PC-3 (cell line): ENCODE results near the gene TARM1. TPM values are rescaled to one million over a fixed set of nuclear protein-coding genes. Genes with fewer than 3 reads are reported as not detected.

Experiments
- ATAC-seq: fragments of 200-7000 bp; cut with Tn5 transposase; 2 replicates; pipeline ENCODE4 v1.9.1; 2020; ENCODE audit warnings: mild to moderate bottlenecking, moderate library complexity
- BruUV-seq: library from RNA; stranded (reverse); fragments of 400-500 nt; replicated peaks from 2 replicates; lab custom pipeline; 2021; lab: Mats Ljungman, UMichigan
- CTCF ChIA-PET: fragments of 300-600 bp; sonication (Branson Sonifier 250); formaldehyde crosslinking; loops from one replicate; lab custom pipeline; 2022; ENCODE audit warnings: antibody characterized with exemption; lab: Charles Lee
- POLR2A ChIA-PET: fragments of 300-600 bp; sonication (Branson Sonifier 250); formaldehyde crosslinking; loops from one replicate; lab custom pipeline; 2022; ENCODE audit warnings: antibody characterized with exemption; ENCODE audit not compliant: unreplicated experiment; lab: Charles Lee
- DNase-seq: peaks from one replicate; pipeline ENCODE4 v3.0.0-alpha.2; 2015
- H2AFZ ChIP-seq: fragments of 300-600 bp; sonication (generic); 2 replicates; pipeline ENCODE4 v1.6.0; 2016; ENCODE audit warnings: antibody characterized with exemption, low read length
- H3F3A ChIP-seq: fragments of 300-600 bp; sonication (generic); one replicate; pipeline ENCODE4 v1.6.0; 2017; ENCODE audit warnings: antibody characterized with exemption, low read length, control low read depth, mild to moderate bottlenecking; ENCODE audit not compliant: unreplicated experiment
- H3K27ac ChIP-seq: fragments of 300-600 bp; sonication (generic); 2 replicates; pipeline ENCODE4 v1.5.1; 2016; ENCODE audit warnings: mild to moderate bottlenecking, low read length
- H3K27me3 ChIP-seq: fragments of 300-600 bp; sonication (generic); 2 replicates; pipeline ENCODE4 v1.6.1; 2016; ENCODE audit warnings: low read length, mixed read lengths
- H3K36me3 ChIP-seq: fragments of 300-600 bp; sonication (generic); 2 replicates; pipeline ENCODE4 v1.6.1; 2016; ENCODE audit warnings: low read depth, mixed run types, low read length, mixed read lengths
- H3K4me1 ChIP-seq: fragments of 300-600 bp; sonication (generic); 2 replicates; pipeline ENCODE4 v1.5.1; 2016; ENCODE audit warnings: low read length; ENCODE audit not compliant: insufficient read depth
- H3K4me2 ChIP-seq: fragments of 300-600 bp; sonication (generic); 2 replicates; pipeline ENCODE4 v1.6.0; 2016; ENCODE audit warnings: low read length
- H3K4me3 ChIP-seq: fragments of 300-600 bp; sonication (generic); 2 replicates; pipeline ENCODE4 v1.5.1; 2016; ENCODE audit warnings: mild to moderate bottlenecking, low read length, mixed read lengths
- H3K79me2 ChIP-seq: fragments of 300-600 bp; sonication (generic); 2 replicates; pipeline ENCODE4 v1.6.1; 2017; ENCODE audit warnings: low read length, mixed read lengths
- H3K9ac ChIP-seq: fragments of 300-600 bp; sonication (generic); 2 replicates; pipeline ENCODE4 v1.6.0; 2016; ENCODE audit warnings: mild to moderate bottlenecking, low read length
- H3K9me2 ChIP-seq: fragments of 300-600 bp; sonication (generic); replicated peaks from 2 replicates; pipeline ENCODE4 v1.6.1; 2016; ENCODE audit warnings: mixed run types, low read length, mixed read lengths
- H3K9me3 ChIP-seq: fragments of 300-600 bp; sonication (generic); 2 replicates; pipeline ENCODE4 v1.6.1; 2016; ENCODE audit warnings: low read length, mixed read lengths
- H4K20me1 ChIP-seq: fragments of 300-600 bp; sonication (generic); 2 replicates; pipeline ENCODE4 v1.6.1; 2016; ENCODE audit warnings: low read length, mixed read lengths
- EZH2 ChIP-seq: fragments of 300-600 bp; sonication (generic); IDR thresholded peaks from one replicate; pipeline ENCODE4 v1.6.1; 2017; ENCODE audit warnings: antibody characterized with exemption, mild to moderate bottlenecking, low read length; ENCODE audit not compliant: unreplicated experiment
- EZH2phosphoT487 ChIP-seq: fragments of 300-600 bp; sonication (generic); IDR thresholded peaks from 2 replicates; pipeline ENCODE4 v1.6.1; 2018; ENCODE audit warnings: mild to moderate bottlenecking, antibody characterized with exemption, low read length, borderline replicate concordance
- intact Hi-C: fragments of 100-400 bp; cut with micrococcal nuclease; formaldehyde crosslinking; loops from 2 replicates; pipeline ENCODE4 v1.9.0; 2023
- total RNA-seq: library from RNA; depleted of rRNA; stranded (reverse); fragments of >200 nt; gene quantifications from 2 replicates; pipeline ENCODE4 v1.2.3, GENCODE V29; 2014
- TF ChIP-seq, protein P1 (sequence below): fragments of 300-600 bp; sonication (generic); conservative IDR thresholded peaks from 2 replicates; pipeline ENCODE4 v1.5.1; 2017; ENCODE audit warnings: antibody characterized with exemption, low read depth, mild to moderate bottlenecking, low read length

The TARM1 gene
- total RNA-seq, 1 experiment from 2014 or later = not detected

DNA sequence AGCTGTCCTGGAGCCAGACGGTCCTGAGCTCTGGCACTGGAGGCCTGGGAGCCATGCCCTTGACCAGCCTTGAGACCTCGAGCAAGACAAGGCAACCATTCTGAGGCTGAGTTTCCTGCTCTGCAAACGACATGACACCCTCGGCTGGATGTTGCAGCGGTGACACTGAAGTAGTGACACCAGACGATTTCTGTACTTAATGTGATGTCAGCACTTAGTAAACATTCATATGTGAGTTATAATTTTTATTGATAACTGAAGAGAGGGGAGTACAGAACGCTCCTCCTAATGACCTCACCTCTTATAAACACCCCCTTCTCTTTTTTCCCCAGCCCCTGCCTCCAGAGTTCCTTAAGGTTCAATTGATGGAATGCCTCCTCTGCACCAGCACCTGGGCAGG, 27.3 kb upstream of the TARM1 start:
- Histone ChIP-seq H3K27me3 (no peaks in the 10 kb centered on the region), H3K4me1 (no peaks in the 10 kb centered on the region; the same call in 1 of the 2 replicates), H3K9ac (no peak overlapping the region), H3K4me2 (no peak overlapping the region), H3K36me3 (peaks cover 29% of the 10 kb centered on the region; the same call in 1 of the 2 replicates), H3K9me2 (no peaks in the 10 kb centered on the region), H3K27ac (no peak overlapping the region), H3K9me3 (no peaks in the 10 kb centered on the region), H3K79me2 (peaks cover 25% of the 10 kb centered on the region), H3F3A (no peaks in the 10 kb centered on the region), H3K4me3 (no peak overlapping the region), H2AFZ (no peak overlapping the region), H4K20me1 (no peaks in the 10 kb centered on the region)
- intact Hi-C loops = no loop called here
- CTCF ChIA-PET = no interaction called here
- POLR2A ChIA-PET = no interaction called here
- DNase-seq (no peak), ATAC-seq (no peak)
- no TSS peak for BruUV-seq
- TF ChIP-seq, protein P1, sequence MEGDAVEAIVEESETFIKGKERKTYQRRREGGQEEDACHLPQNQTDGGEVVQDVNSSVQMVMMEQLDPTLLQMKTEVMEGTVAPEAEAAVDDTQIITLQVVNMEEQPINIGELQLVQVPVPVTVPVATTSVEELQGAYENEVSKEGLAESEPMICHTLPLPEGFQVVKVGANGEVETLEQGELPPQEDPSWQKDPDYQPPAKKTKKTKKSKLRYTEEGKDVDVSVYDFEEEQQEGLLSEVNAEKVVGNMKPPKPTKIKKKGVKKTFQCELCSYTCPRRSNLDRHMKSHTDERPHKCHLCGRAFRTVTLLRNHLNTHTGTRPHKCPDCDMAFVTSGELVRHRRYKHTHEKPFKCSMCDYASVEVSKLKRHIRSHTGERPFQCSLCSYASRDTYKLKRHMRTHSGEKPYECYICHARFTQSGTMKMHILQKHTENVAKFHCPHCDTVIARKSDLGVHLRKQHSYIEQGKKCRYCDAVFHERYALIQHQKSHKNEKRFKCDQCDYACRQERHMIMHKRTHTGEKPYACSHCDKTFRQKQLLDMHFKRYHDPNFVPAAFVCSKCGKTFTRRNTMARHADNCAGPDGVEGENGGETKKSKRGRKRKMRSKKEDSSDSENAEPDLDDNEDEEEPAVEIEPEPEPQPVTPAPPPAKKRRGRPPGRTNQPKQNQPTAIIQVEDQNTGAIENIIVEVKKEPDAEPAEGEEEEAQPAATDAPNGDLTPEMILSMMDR = no peak
- no peak for TF ChIP-seq EZH2
- TF ChIP-seq EZH2phosphoT487 = no peak

DNA sequence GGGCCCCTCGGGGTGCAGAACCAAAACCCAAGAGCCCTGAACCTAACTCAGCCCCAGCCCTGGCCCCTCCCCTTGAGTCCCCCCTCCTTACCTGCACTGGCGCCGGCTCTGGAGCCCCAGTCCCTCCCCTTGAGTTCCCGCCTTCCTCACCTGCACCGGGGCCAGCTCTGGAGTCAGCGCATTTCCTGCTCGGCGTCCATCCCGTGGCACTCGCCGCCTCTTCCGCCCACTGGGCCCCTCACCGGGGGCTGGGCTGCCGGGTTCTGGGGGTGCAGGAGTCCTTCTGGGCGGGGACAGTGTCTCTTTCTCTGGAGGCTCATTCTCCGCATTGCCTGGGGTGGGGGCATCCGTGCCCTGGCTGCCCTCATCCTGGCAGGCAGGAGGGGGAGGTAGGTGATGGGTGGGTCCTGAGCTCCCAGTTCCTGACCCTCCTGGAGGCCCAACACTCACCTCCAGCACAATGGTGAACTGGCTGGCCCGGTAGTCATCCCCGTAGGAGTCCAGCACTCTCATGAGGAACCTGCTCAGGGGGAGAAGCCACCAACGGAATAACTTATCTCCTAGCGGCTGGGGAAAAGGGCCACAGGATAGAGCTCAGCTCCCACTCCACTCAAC, 26.8 kb upstream of the TARM1 start:
- POLR2A ChIA-PET = no interaction called here

DNA sequence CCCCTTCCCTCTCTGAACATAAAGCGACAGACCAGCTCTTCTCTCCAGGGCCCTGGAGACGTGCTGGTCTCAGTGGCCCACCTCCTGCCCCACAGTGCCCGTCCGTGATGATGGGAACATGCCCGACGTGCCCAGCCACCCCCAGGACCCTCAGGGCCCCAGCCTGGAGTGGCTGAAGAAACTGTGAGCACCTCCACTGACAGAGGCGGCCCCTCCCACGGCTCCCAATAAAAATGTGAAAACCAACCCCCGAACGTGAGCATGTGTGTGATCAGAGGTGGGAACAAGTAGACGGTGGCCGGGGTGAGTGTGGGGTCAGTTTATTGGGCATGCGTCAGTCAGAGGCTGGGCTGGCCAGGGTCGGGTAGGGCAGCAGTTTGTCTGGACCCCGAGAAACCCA, 25.6 kb upstream of the TARM1 start:
- no TSS peak for BruUV-seq
- Histone ChIP-seq H3F3A (no peaks in the 10 kb centered on the region), H3K9me3 (no peaks in the 10 kb centered on the region), H2AFZ (no peak overlapping the region), H4K20me1 (no peaks in the 10 kb centered on the region), H3K27me3 (no peaks in the 10 kb centered on the region), H3K4me3 (no peak overlapping the region), H3K4me2 (no peak overlapping the region), H3K9ac (no peak overlapping the region), H3K36me3 (peaks cover 27% of the 10 kb centered on the region; the same call in 1 of the 2 replicates), H3K79me2 (peaks cover 33% of the 10 kb centered on the region), H3K9me2 (no peaks in the 10 kb centered on the region), H3K4me1 (peaks cover 4% of the 10 kb centered on the region; the same call in 1 of the 2 replicates), H3K27ac (no peak overlapping the region)
- ATAC-seq (no peak), DNase-seq (no peak)
- ChIA-PET POLR2A (no interaction called here), CTCF (no interaction called here)
- intact Hi-C loops = no loop called here
- TF ChIP-seq EZH2 (no peak), EZH2phosphoT487 (no peak)
- TF ChIP-seq, protein P1 = no peak

More for the DNA sequence above, 26.8 kb upstream of the TARM1 start:
- Histone ChIP-seq H3K27ac (no peak overlapping the region), H3K4me1 (no peaks in the 10 kb centered on the region; the same call in 1 of the 2 replicates), H3K9me2 (no peaks in the 10 kb centered on the region), H3K4me3 (no peak overlapping the region), H3K9me3 (no peaks in the 10 kb centered on the region), H3K36me3 (peaks cover 29% of the 10 kb centered on the region; the same call in 1 of the 2 replicates), H3K27me3 (no peaks in the 10 kb centered on the region), H3K9ac (no peak overlapping the region), H4K20me1 (no peaks in the 10 kb centered on the region), H3K79me2 (peaks cover 29% of the 10 kb centered on the region), H2AFZ (no peak overlapping the region), H3F3A (no peaks in the 10 kb centered on the region), H3K4me2 (no peak overlapping the region)
- TF ChIP-seq EZH2 = no peak
- TF ChIP-seq, protein P1 = no peak
- TF ChIP-seq EZH2phosphoT487 = no peak
- ATAC-seq (no peak), DNase-seq (no peak)
- BruUV-seq = no TSS peak
- intact Hi-C loops = no loop called here
- CTCF ChIA-PET = no interaction called here
